Activated CD4-positive, alpha-beta T cell treated with anti-CD3 and anti-CD28 coated beads, Interleukin-2, amount 50 U/mL, for 24 hours (primary cell): ENCODE results near the gene ACVR1B.

ENCODE experiments used
- DNase-seq, 2 donors: peaks; one replicate each; pipeline ENCODE4 v3.0.0-alpha.2; 2020; ENCODE audit warnings: low read depth in 1 of 2, low spot score in 1 of 2

Gene ACVR1B

DNA sequence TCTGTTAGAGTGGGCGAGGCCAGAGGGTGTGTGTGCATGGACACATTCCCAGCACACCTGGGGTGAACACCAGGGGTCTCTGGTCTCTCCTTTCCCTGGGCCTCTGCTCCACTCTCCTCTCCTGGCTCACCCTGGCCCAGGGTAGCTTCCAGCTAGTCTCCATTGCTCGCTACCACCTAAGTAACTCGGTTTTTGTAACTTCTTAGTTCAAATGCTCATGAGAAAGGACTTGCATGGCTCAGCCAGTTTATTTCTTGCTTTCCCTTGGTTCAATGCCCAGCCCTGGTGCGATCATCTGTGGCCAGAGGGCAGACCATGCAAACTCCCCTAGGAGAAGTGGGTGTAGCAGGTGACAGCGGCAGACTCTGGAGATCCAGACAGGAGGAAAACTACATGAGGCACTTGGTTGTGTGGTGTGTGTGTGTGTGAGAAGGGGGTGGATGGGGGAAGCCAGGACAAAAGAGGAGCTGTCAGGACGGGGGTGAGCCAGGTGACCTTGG lies 8.9 kb upstream of the ACVR1B start:
- DNase-seq: no peak

DNA sequence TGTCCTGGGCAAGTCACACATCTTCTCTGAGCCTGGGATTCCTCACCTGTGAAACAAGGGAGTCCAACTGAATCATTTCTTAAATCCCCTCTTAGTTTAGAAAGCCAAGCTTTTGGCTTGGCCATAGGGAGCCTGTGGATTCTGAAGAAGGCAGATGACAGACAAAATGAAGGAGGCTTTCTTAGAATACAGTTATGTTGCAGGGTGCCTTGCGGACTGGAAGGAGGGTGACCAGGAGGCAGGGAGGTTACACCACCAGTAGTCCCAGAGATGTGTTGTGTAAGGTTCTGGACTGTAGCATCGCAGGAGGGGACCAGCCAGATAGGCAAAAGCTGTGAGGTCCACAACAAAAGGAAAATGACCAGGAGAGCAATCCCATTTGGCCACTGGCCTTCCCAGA lies 8.2 kb upstream of the ACVR1B start:
- DNase-seq: no peak

DNA sequence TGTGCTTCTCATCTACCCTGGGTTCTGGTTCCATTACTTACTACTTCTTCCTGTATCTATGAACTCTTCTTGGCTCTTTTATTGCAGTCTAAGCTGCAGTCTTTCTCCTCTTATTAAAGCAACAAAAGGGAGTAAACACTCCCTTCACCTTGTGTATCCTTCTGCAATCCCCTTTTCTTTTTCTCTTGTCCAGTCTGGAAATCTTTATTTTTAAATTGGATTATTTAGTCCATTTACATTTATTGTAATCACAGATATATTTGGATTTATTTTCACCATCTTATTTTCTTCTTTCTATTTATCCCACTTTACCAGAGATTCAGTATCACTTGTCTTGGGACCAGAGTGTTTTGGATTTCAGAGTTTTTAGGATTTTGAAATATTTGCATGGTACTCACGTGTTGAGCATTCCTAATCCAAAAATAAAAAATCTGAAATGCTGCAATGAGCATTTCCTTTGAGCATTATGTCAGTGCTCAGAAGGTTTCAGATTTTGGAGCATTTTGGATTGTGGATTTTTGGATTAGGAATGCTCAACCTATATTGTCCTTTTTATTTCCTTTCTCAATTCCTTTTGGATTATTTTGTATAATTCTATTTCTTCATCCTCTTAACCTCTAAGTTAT lies 6.8 kb upstream of the ACVR1B start:
- no peak for DNase-seq

DNA sequence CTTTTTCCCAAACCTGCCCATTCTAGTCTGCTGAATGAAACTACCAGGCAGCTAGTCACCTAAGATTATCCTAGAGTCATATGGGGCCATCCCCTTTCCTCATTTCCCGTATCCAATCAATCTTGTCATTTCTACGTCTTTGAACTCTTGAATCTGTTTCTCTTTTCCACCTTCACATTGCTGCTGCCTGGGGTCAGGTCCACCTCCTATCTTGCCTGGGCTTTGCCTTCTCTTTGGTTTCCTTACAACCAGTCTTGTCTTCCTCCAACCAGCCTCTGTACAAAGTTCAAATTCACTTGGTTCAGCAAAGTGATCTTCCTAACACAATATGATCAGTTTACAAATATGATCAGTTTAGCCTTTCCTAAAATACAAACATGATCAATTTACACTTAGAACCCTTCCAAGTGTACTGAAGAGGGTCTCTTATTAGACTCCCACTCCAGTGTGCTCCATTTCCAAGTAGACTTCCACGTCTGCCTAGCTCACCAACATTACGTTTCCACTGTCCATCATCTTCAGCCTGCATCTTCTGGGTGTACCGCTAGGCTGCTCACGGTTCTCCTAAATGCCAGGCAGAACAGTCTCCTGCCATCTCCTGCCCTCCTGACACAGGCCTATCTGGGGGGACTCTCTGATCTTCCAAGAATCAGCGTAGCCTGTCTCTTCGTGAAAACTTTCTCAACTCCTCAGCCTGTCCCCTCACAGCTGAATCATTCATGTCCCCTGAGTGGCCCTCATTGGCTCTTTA lies 4.1 kb upstream of the ACVR1B start:
- no peak for DNase-seq

DNA sequence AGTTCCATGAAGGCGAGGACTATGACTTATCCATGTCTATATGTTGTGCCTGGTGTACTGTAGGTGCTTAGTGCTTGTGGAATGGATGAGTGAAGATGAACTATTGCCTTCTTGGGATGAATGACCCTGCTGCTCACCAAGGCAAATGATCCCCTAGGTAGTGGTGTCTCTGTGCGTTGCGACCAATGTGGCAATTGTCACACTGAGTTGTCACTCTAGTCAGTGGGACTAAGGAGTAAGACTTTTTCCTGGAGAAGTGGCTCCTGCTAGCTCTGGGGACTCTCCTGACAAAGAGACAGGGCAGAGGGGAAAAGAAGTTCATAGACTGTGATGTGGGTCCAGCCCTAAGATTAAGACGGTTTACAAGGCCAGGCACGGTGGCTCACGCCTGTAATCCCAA lies 3.4 kb upstream of the ACVR1B start:
- DNase-seq: no peak

DNA sequence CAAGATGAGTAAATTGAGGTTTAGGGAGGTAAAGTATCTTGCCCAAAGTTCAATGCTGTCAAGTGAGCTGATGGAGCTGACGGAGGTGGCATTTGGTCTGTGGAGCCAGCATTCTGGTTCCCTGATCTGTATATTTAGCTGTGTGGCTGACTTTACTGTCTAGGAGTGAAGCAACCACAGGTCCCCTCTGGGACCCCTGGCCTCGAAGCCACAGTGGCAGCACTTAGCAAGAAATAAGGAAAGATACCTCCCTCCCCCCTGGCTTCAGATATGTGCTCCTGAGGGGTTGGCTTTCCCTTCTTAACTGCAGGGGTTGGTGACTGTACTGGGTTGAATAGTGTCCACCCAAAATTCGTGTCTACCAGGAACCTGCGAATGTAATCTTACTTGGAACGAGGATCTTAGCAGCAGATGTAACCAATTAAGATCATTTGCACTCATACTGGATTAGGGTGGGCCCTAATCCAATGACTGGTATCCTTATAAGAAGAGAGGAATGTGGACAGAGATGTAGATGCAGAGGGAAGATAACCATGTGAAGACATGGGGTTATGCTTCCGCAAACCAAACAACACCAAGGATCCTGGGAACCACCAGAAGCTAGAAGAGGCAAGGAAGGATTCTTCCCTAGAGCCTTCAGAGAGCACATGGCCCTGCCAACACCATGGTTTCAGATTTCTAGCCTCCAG lies 2.0 kb upstream of the ACVR1B start:
- DNase-seq: no peak

DNA sequence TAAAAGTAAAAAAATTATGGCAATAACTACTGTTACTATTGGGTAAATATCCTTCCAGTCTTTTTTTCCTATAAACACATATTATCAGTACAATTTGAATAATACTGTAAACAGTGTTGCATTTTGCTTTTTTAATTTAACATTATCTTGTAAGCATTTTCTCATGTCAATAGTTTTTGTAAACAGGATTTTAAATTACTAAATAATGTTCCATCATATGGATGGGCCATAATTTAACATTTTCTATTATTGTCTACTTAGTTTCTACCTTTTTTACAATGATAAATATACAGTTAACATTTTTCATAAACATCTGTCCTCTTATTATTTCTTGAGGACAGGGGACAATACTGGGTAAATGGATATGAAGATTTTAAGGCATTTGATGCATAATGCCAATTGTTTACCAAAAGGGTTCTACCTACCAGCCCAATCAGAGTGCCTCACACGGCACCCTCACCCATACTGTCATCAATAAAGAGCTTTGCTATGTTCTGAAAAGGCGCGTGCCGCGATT lies 759 bp upstream of the ACVR1B start:
- no peak for DNase-seq

DNA sequence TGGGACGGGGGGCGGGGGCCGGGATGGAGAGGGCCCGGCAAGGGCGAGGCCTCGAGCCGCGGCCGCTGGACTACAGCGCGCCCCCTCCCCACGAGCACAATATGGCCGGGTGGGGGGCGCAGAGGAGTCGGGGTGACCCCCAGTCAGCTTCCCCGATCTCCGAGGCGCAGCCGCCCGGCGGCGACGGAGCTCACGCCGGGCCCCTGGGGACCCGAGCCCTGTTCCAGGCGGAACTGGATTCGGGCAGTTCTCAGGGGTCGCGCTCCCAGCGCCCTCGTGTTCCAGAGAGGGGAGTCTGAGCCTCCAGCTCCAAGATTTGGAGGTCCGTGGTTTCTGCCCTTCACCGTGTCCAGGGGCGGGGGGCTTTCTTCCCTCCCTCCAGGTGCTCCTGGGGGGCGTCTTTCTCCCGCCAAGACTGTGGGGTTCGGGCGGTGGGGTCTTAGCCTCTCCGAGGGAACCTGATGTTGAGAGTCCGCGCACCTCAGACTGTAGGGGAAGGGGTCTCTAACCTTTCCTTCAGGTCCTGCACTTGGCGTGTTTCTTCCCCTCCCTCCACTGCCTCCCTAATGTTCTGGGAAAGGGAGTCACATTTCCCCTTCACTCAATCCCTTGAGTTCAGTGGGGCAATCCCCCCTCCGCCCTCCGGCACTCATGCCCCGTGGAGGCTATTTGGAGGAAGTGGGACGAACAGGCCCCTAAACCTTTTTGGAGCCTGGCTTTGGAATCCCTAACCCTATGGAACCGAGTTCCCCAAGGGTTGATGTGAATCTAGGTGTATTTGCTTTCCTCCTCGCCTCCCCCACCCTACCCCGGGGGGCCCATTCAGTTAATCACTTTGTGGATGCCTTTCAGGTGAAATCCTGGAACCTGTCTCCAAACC lies 584 bp downstream of the ACVR1B start:
- DNase-seq: no peak

DNA sequence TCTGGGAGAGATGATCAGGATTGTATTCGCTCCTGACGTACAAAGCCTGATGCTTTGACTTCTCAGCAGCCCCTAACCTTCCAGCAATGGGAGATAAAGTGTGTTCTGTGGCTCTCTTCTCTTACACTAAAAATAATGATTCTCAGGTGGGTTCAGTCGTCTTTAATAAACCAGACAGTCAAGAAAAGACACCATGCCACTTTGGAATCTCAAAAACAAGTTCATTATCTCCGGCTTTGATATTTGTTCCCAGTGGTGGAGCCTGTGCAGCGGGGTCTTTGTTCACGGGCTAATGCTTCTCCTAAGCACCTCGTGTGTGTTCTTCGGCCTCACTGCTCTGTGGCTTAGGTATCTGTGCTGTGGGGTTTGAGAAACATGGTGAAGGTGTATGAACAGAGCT lies 1.6 kb downstream of the ACVR1B start:
- DNase-seq: no peak

DNA sequence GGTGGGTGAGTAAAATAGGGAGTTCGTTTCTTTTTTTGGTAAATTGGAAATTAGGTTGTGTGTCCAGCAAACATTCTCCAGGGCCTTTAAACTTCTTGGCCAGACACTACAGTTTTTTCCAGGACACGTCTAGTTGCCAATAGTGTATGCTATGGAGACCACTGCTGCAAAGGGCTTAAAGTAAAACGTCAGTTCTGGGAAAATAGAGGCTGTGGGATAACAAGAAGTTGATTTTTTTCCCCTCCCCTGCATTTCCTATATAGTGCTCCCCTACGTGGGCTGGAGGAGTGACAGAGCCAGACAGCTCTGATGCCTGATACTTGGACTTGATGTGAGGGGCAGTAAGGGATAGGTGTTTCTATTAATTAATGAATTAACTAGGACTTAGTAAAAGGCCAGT lies 2.4 kb downstream of the ACVR1B start:
- no peak for DNase-seq

DNA sequence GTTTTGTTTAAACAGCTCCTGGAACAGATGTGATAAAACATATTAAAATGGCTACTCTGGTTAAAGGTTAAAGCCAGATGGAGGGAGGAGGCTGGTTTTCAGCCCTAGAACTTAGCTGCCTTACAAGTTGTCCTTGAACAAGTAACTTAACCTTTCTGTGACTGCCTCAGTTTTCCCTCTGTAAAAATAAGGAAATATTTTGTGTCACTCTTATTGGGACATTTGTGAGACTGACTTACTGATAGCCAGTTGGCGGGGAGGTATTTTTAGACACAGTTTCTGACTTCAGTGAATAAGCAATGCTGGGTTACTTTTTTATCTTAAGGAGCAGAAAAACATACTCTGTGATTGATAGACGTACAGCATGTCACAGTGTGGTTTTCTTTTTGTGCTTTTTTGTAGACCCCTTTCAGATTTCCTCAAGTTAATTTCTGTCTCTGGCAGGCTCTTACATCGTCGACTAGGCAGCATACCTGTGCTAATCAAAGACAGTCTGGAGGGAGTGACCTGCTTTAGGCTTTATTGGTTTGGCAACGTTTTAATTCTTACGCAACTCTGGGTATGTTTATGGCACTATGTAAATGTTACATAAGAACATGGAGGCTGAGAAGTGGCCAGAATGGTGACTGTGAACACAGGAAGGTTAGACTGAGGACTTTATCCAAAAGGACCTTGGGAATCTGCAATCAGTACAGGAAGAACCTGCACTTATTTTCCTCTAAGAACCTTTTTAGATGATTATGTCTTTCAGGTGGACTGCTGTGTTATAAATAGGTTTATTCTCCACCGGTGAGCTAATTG lies 3.3 kb downstream of the ACVR1B start:
- no peak for DNase-seq

DNA sequence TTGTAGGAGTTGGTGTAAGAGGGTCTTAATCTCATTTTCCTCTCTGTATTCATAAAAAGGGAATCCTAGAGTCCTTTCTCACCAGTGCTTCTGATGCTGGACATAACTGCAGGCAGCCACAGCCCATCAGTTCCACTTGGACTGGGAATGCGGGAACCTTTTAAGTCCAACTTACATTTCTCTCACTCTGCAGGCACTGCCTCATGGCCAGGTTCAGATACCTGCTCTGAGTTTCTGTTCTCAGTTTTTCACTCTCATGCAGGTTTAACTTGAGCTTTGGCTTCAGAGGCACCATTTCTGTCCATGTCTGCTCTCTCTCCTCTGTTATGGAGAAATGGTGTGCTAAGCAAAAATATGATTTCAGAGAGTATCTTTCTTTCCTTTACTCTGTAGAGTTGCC lies 4.2 kb downstream of the ACVR1B start:
- no peak for DNase-seq

DNA sequence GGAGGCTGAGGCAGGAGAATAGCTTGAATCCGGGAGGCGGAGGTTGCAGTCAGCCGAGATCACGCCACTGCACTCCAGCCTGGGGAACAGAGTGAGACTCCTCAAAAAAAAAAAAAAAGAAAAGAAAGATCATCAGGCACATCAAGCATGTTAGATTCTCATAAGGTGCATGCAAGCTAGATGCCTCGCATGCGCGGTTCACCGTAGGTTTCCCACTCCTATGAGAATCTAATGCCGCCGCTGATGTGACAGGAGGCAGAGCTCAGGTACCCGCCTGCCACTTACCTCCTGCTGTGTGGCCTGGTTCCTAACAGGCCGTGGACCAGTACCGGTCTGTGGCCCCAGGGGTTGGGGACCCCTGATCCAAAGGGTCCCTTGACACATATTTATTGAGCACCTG lies 7.0 kb downstream of the ACVR1B start:
- DNase-seq: no peak

DNA sequence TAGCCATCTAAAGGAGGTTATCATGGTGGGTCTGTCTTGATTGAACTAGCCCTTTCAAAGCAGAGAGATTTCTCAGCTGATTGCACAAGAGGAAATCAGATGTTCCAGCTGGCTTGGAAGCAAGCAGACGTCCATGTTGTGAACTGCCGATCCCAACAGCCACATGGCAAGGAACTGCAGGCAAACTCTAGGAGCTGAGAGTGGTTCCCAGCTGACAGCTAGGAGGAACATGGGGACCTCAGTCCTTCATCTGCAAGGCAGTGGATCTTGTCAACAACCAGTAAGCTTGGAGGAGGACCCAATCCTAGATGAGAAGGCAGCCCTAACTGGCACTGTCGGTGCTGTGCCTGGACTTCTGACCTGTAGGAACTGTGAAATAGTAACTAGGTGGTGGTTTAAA lies 7.7 kb downstream of the ACVR1B start:
- no peak for DNase-seq

DNA sequence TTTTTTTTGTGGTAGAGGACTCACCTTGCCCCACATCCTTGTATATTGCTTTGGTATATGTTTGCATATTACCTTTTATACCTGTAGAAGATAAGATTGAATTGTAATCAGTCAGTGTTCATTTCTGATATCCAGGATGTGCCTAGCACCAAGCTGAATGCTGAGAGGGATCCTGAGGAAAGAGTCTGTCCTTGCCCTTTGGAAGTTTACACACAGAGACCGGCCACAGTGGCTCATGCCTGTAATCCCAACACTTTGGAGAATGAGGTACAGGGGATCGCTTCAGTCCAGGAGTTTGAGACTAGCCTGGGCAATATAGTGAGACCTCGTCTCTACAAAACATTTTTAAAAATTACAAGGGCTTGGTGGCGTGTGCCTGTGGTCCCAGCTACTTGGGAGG lies 8.4 kb downstream of the ACVR1B start:
- DNase-seq: no peak

DNA sequence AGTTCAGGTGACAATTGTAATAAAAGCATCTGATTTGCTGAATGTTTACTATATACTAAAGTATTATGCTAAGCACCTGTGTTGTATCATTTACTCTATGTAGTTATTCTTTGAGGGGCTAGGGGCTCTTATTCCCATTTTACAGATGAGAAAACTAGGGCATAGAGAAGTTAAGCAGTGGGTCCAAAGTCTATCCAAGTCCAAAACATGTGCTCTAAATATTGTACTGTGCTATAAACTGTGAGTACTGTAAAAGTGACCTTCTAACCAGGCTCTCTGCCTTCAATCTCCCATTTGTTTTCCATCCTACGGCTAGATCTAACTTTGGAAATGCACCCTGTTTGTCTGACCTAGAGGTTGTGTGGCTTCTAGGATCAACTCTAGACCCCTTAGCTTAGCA lies 9.0 kb downstream of the ACVR1B start:
- DNase-seq: no peak

DNA sequence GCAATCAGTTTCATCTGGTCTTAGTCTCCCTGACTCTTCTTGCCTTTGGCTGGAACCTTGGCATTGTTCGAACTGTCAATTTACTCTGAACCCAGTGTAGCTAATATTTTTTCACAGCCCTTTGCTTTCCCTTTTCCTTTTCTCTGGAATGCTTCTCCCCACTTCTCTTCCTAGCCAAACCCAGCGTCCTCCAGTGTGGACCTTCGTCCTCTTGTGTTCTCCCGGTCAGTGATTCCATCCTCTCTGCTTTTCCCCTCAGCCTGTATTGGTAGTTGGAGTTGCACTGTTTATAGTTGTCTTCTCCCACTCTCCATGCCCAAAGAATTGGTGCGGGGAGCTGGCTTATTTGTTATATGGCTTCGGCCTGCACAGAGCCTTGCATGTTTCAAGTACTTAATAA lies 9.4 kb downstream of the ACVR1B start:
- DNase-seq: no peak

DNA sequence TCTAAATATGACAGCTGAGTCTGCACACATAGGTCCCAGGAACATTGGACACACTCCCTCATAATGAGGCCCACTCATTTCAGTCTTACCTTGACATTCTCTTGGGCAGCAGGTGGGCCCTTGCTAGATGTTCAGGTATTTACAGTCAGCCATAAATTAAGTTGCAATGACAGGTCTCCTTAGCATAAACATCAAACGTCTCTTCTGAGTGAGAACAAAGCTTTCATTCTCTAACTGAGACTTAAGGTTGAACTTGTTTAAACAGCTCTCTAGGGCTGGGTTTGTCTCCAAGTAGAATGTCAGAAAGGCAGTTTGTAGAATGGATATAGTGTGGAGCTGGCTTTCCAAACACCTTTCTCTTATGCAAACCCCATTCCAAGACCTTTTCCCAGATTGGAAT lies 10.3 kb downstream of the ACVR1B start:
- no peak for DNase-seq

DNA sequence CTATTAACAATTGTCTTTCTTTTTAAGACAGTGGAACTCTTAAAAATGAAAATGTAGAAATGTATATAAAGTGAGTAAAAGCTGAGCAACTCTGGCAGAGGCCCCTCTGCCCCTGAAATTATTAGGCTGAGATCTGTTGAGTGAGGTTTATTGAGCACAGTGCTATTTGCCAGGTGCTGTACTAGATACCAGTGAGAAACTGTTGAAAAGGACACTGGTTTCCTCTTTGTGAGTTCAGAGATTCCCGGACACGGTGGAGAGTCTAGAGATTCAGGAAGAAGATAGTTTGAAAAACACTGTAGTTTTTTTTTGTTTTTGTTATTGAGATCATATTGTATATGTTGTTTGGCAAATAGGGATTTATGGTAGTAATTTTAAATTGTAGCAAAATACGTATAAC lies 11.2 kb downstream of the ACVR1B start:
- DNase-seq: no peak

DNA sequence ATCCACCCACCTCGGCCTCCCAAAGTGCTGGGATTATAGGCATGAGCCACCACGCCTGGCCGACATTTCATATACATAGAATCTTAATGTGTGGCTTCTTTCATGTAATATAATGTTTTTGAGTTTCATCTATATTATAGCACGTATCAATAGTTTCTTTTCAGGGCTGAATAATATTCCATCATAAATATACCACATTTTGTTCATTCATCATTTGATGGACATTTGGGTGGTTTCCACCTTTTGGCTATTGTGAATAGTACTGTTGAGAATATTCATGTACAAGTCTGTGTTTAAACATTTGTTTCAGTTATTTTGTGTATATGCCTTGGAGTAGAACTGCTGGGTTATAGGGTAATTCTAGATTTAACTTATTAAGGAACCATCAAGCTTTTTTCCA lies 12.0 kb downstream of the ACVR1B start:
- no peak for DNase-seq
